ENCODE data around the gene AMPD2.

- TF ChIP-seq CTCF (IDR thresholded peaks at IDR 0.05): peak; percentile 91
- no peak for TF ChIP-seq ZFX (IDR thresholded peaks at IDR 0.05; ENCODE audit: borderline replicate concordance)
These were observed 24.0 kb downstream of the AMPD2 start for GRCh38 chr1:109643385-109644230.

Data from 22Rv1 (cell line).